ENCODE data around the gene CDC42BPB.

DNA sequence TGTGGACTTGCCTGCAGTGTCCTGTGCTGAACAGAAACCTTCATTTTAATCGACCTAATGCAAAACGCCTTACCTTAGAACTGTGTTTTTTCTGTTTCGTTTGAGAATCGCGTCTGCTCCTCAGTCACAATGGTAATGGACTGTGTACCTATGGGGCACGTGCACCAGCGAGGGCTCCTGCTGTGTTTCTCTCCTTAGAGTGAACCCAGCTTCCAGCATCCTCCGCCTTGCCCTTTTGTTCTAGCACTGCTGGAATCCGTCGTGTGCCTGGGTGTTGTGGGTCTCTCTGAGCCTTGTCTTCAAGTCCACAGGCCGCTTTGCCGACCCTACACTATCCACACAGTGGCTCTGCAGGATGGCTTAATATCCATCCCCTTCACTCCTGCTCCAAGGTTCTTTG, 131.2 kb downstream of the CDC42BPB start:
- no peak for TF ChIP-seq CTCF (conservative IDR thresholded peaks at IDR 0.05 in 1 of 2, IDR thresholded peaks at IDR 0.05 in 1 of 2; ENCODE audit: extremely low read depth in 1 of 2, insufficient read depth in 1 of 2, low read depth in 1 of 2, low read length in 2 of 2)
- TF ChIP-seq EZH2 (IDR thresholded peaks at IDR 0.05; ENCODE audit: borderline replicate concordance, low read length): no peak

Measured in mammary epithelial cell (primary cell).